Heart left ventricle (tissue), 16 donors: Measurements from ENCODE around the gene LBP. TPM values are rescaled to one million over a fixed set of nuclear protein-coding genes. Genes with fewer than 3 reads are reported as not detected.

Experiments used
- ATAC-seq, 4 donors: fragments of 200-7000 bp; cut with Tn5 transposase; one replicate each; pipeline ENCODE4 v1.9.1; 2020 to 2022; ENCODE audit warnings: moderate library complexity in 4 of 4, mild to moderate bottlenecking in 3 of 4, moderate number of reproducible peaks in 1 of 4
- DNase-seq, 5 donors: peaks; one replicate each; pipeline ENCODE4 v3.0.0-alpha.2; 2020
- H3K27ac ChIP-seq, 12 donors: fragments of 200-600 bp; sonication (generic) in 4 of 12; one replicate each; pipeline versions ENCODE4 v1.5.0 to v1.8.0; 2016 to 2022; ENCODE audit warnings: mild to moderate bottlenecking in 2 of 12
- H3K27me3 ChIP-seq, 9 donors: fragments of 200-600 bp; sonication (generic) in 2 of 9; one replicate each; pipeline versions ENCODE4 v1.5.1 to v1.8.0; 2016 to 2022; ENCODE audit warnings: mild to moderate bottlenecking in 3 of 9
- H3K36me3 ChIP-seq, 9 donors: fragments of 200-600 bp; sonication (generic) in 2 of 9; one replicate each; pipeline versions ENCODE4 v1.5.0 to v1.8.0; 2018 to 2022; ENCODE audit warnings: mild to moderate bottlenecking in 2 of 9
- H3K4me1 ChIP-seq, 12 donors: fragments of 200-600 bp; sonication (generic) in 4 of 12; one replicate each; pipeline versions ENCODE4 v1.5.0 to v1.8.0; 2016 to 2022; ENCODE audit warnings: mild to moderate bottlenecking in 3 of 12
- H3K4me3 ChIP-seq, 12 donors: fragments of 200-600 bp; sonication (generic) in 4 of 12; one replicate each; pipeline versions ENCODE4 v1.5.0 to v1.8.0; 2017 to 2022; ENCODE audit warnings: mild to moderate bottlenecking in 9 of 12, moderate library complexity in 4 of 12
- H3K9me3 ChIP-seq, 12 donors: fragments of 200-600 bp; sonication (generic) in 4 of 12; one replicate each; pipeline versions ENCODE4 v1.5.0 to v1.8.0; 2016 to 2022; ENCODE audit warnings: mild to moderate bottlenecking in 1 of 12
- CTCF ChIP-seq, 12 donors: fragments of 200-600 bp; sonication (generic) in 4 of 12; IDR thresholded peaks; one replicate each; pipeline versions ENCODE4 v1.5.0 to v1.8.0; 2018 to 2022; ENCODE audit warnings: antibody characterized with exemption in 12 of 12, mild to moderate bottlenecking in 5 of 12
- POLR2A ChIP-seq, 2 donors: fragments of 450-650 bp; IDR thresholded peaks; one replicate each; pipeline ENCODE4 v1.6.1; 2017; ENCODE audit warnings: antibody characterized with exemption in 2 of 2, mild to moderate bottlenecking in 2 of 2, moderate library complexity in 2 of 2
- WGBS, 4 donors: extraction: QIAGEN DNeasy Blood & Tissue Kit in 2 of 4; methylation state at CpG; one replicate each; pipeline versions ENCODE4 v1.1.5 to v1.1.7; 2013 to 2018; 5-methylcytosine and 5-hydroxymethylcytosine counted together
- intact Hi-C, 10 donors: fragments of 100-400 bp; cut with DNase I; formaldehyde crosslinking; loops; one replicate each; pipeline versions ENCODE4 v1.11.1 to v1.14.2; 2022
- polyA plus RNA-seq, 2 donors: library from polyadenylated mRNA; stranded (reverse); fragments of 200-250 nt; gene quantifications; one replicate each; pipeline ENCODE4 v1.2.3, GENCODE V29; 2013
- total RNA-seq, 9 donors: library from RNA; depleted of rRNA in 2 of 9; stranded (reverse); fragments of >200 nt in 2 of 9; fragmentation: NEBNext Ultra II Directional in 3 of 9; extraction: Animal tissue kit (Norgen Biotek cat#: 25700) in 3 of 9; gene quantifications; one replicate each; pipeline versions ENCODE4 v1.1.0 to v1.2.4, GENCODE V29; 2016 to 2023
- donor health status: ischemic (EF 13 %, LVEDD 7.1; RV severe dilation, severe dysfunction).
- donor health status: healthy with polysubstance abuse.
- donor health status: DM: no; HTN: yes; CAD: no.
- donor health status: DM: no; HTN: no; CAD: no.
- donor health status: ischemic (EF 25% LVEDD 6.9; RV normal size, moderate dysfunction).
- donor health status: ischemic (EF 25% LVEDD 5.7; RV mildly dilated, moderate dysfunction).
- donor health status: healthy.
- donor health status: DM: yes; HTN: yes; CAD: no.
- donor health status: ischemic (EF 35%, LVEDD 5.7; RV mildly dilated, moderate dysfunction).
- donor health status: nonischemic (EF 11% LVEDD 7.7; RV severe dilation, severe dysfunction).
- donor health status: DM: yes; HTN: yes; CAD: no.
- donor health status: PGD.
- donor health status: ischemic (EF 29% LVEDD 5.4; RV normal size, mild dysfunction).
- donor health status: nonischemic (EF 23%, LVEDD 6.1; RV moderate dilation, normal function).

LBP gene
- total and polyA plus RNA-seq, 11 donors = 0.15 to 1.2 (median 0.39) TPM; not detected in 5

- no peak for DNase-seq
- WGBS, 4 donors = 83 to 91% (median 85%) methylated on average over 7 of the region's 7 CpGs
Measured at GRCh38 chr20:38357653-38358207, 11.4 kb downstream of the LBP start.

DNA sequence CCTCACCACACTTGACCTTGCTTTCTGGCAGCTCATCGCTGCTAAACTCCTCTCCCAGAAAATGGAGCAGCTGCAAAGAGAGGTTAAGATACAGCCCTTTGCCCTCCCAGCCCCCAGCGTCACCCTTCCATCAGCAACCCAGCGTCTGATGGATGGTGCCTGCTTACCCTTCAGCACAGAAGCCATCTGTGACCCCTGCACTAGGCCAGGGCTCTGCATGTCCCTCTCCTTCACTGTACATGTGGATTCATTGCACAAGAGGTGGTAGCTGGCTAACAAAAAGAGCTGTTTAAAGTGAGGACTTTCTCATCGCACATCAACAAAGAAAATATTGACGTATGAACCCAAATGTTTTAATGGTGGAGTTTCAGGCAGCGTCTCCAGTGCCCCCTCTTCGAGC is 12.3 kb downstream of the LBP start:
- ATAC-seq = no peak
- no peak for DNase-seq
- intact Hi-C loops = loop anchor here in 1 of 10 donors (2.0 kb wide), 1 partner anchor 48 kb away; no protein-coding TSS in a partner anchor

More at GRCh38 chr20:38357653-38358207, 11.4 kb downstream of the LBP start:
- no peak for TF ChIP-seq POLR2A (IDR thresholded peaks at IDR 0.05)
- TF ChIP-seq CTCF (IDR thresholded peaks at IDR 0.05) = no peak
- Histone ChIP-seq H3K27ac (peak overlapping the region in 1 of 12 donors; percentile 47), H3K36me3 (no peaks in the 10 kb centered on the region), H3K9me3 (no peaks in the 10 kb centered on the region), H3K4me1 (peaks cover 0 to 15% (median 0%) of the 10 kb centered on the region in 12 donors), H3K27me3 (no peaks in the 10 kb centered on the region), H3K4me3 (no peak overlapping the region)
- ATAC-seq = no peak
- intact Hi-C loops = loop anchor here in 1 of 10 donors (2.0 kb wide), 1 partner anchor 49 kb away; no protein-coding TSS in a partner anchor

DNA sequence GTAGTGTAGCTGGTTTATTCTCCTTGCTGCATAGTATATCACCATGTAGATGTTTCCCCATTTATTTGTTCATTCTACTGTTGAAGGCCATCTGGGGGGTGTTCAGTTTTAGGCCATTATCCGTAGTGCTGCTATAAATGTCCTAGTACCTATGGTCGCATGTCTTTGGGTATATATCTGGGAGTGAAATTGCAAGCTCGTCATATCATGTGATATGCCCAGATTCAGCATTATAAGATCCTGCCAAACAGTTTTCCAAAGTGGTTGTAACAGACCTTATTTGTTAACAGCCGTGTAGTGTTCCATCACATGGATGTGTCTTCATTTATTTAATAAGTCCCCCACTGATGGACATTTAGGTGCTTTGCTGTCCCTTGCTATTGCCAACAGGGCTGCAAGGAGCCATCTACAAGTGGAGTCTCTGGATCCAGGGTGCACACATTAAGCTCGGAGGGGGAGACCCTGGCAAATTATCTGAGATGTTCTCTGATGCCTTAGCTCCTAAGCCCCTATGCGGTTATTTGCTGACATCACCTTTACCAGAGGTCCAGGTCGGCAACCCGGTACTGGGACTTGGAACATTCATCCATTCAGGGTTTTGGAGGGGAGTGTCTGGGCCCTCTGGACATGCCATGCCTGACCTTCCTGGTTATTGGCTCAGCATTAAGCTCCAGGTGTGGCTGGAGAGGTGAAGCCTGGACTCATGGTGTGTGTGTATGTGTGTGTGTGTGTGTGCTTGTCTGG is 16.9 kb downstream of the LBP start:
- Histone ChIP-seq H3K4me1 (no peaks in the 10 kb centered on the region), H3K9me3 (no peaks in the 10 kb centered on the region), H3K4me3 (no peak overlapping the region), H3K27me3 (no peaks in the 10 kb centered on the region), H3K27ac (no peak overlapping the region), H3K36me3 (no peaks in the 10 kb centered on the region)
- intact Hi-C loops = no loop called here
- ATAC-seq (no peak), DNase-seq (no peak)
- 86 to 91% (median 90%) methylated on average over 4 to 8 of the region's 8 CpGs for WGBS, 4 donors
- TF ChIP-seq POLR2A (IDR thresholded peaks at IDR 0.05) = no peak
- TF ChIP-seq CTCF (IDR thresholded peaks at IDR 0.05) = no peak

More for the DNA sequence above, 12.3 kb downstream of the LBP start:
- Histone ChIP-seq H3K36me3 (no peaks in the 10 kb centered on the region), H3K4me1 (peaks cover 0 to 15% (median 0%) of the 10 kb centered on the region in 12 donors), H3K4me3 (no peak overlapping the region), H3K9me3 (no peaks in the 10 kb centered on the region), H3K27ac (no peak overlapping the region), H3K27me3 (no peaks in the 10 kb centered on the region)
- TF ChIP-seq CTCF (IDR thresholded peaks at IDR 0.05) = no peak
- WGBS, 4 donors = 82 to 89% (median 87%) methylated on average over 7 of the region's 7 CpGs

DNA sequence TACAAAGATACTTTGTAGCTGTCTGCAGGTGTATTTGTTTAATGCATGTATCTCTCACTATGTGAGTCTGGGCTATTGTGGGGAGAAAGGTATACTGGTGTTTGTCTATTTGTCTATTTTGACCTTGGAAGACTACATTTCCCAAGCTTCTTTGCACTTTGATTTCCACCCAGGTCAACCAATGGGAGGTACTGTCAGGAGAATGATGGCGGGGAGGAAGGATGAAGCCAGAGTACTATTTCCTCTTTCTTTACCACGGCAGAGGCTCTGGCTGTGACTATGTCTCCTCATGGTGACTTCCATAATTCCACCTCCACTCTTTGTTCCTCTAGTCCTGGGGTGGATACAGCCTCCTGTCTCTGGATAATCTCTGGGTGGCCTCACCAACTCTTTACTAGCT is 23.1 kb downstream of the LBP start:
- WGBS, 4 donors = 32 to 47% (median 39%) methylated on average over 2 of the region's 2 CpGs

More for the DNA sequence above, 23.1 kb downstream of the LBP start:
- no peaks in the 10 kb centered on the region for H3K27me3 ChIP-seq
- H3K4me1 ChIP-seq = peaks cover 0 to 13% (median 0%) of the 10 kb centered on the region in 12 donors
- no peak for TF ChIP-seq CTCF (IDR thresholded peaks at IDR 0.05)
- TF ChIP-seq POLR2A (IDR thresholded peaks at IDR 0.05) = no peak
- H3K9me3 ChIP-seq = no peaks in the 10 kb centered on the region
- intact Hi-C loops = no loop called here
- no peak overlapping the region for H3K4me3 ChIP-seq
- no peaks in the 10 kb centered on the region for H3K36me3 ChIP-seq
- no peak overlapping the region for H3K27ac ChIP-seq
- ATAC-seq = no peak
- DNase-seq = no peak
